Neutrophil (primary cell): ENCODE results near the gene LMBRD1.
A peak's percentile ranks its signal among the peaks of the same experiment; 100 is the strongest.

ENCODE experiments used
- H3K27ac ChIP-seq: fragments of 200-600 bp; sonication (generic); 2 replicates; pipeline ENCODE4 v1.5.1; 2016; ENCODE audit warnings: mild to moderate bottlenecking, moderate library complexity
- H3K27me3 ChIP-seq: fragments of 200-600 bp; sonication (generic); 2 replicates; pipeline ENCODE4 v1.6.0; 2016; ENCODE audit warnings: mild to moderate bottlenecking
- H3K36me3 ChIP-seq: fragments of 200-600 bp; sonication (generic); 2 replicates; pipeline ENCODE4 v1.5.1; 2017
- H3K4me1 ChIP-seq, 2 experiments: fragments of 200-600 bp in 1 of 2; sonication (generic) in 1 of 2; 1 replicate in 1 of 2; 2 replicates in 1 of 2; pipeline versions ENCODE4 v1.5.1 to v1.6.1; 2013 to 2016; ENCODE audit warnings: low read depth in 1 of 2, low read length in 1 of 2, mild to moderate bottlenecking in 1 of 2, moderate library complexity in 1 of 2; ENCODE audit not compliant: control insufficient read depth in 1 of 2, insufficient read depth in 1 of 2
- H3K4me3 ChIP-seq, 2 experiments: fragments of 200-600 bp in 1 of 2; sonication (generic) in 1 of 2; 1 replicate in 1 of 2; 2 replicates in 1 of 2; pipeline ENCODE4 v1.5.1; 2013 to 2016; ENCODE audit warnings: low read depth in 1 of 2, low read length in 1 of 2, mild to moderate bottlenecking in 1 of 2, moderate library complexity in 1 of 2
- H3K9me3 ChIP-seq: fragments of 200-600 bp; sonication (generic); 2 replicates; pipeline ENCODE4 v1.5.1; 2016
- TF ChIP-seq, protein P1 (sequence below): fragments of 200-600 bp; sonication (generic); IDR thresholded peaks from 2 replicates; pipeline ENCODE4 v1.5.1; 2016; ENCODE audit warnings: antibody characterized with exemption

Gene LMBRD1

DNA sequence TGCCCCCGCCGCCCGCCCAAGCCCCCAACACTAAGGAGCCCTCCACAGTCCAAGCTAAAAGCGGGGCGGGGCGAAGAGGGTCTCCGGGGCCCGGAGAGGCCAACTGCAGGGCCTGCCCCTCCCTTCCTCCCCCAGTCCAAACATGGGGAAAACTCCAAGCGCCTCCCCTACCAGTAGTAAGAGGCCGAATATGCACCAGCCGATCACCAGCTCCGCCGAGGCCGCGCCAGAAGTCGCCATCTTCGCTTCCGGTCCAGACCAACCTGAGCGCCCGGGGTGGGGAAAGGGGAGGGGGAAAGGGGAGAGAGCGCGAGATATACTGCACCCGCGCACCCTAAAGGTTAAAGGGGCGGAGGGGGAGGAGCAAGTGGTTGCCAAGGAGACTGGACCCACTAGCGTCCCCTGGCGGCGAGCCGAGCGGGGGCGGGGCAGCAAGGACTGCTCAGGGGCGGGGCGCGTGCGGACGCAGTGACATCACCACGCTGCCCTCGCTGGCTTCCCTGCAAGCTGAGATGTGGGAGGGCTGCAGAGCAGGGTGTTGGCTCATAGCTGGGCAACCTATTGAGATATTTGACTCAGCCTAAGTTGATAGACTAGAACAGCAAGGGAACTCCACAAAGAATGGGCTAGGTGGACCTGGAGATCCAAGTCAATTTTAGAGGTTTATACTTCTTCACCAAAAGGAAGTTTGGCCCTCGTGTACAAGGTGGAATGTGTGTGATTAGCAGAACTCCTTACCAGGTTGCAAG is at the start of gene LMBRD1:
Gene LMBRD1 (minus strand): TSS at position 369 of the 749 bp plus-strand sequence. CDS start 129 bp downstream, at position 240.
- Histone ChIP-seq H3K27ac (peak within 1 kb of the TSS; percentile 89), H3K4me1 (peaks cover 21 to 24% of the 10 kb centered on the region in 2 experiments), H3K36me3 (no peaks in the 10 kb centered on the region), H3K9me3 (no peaks in the 10 kb centered on the region), H3K27me3 (no peaks in the 10 kb centered on the region), H3K4me3 (peak within 1 kb of the TSS; percentile 92 to 94)
- TF ChIP-seq, protein P1, sequence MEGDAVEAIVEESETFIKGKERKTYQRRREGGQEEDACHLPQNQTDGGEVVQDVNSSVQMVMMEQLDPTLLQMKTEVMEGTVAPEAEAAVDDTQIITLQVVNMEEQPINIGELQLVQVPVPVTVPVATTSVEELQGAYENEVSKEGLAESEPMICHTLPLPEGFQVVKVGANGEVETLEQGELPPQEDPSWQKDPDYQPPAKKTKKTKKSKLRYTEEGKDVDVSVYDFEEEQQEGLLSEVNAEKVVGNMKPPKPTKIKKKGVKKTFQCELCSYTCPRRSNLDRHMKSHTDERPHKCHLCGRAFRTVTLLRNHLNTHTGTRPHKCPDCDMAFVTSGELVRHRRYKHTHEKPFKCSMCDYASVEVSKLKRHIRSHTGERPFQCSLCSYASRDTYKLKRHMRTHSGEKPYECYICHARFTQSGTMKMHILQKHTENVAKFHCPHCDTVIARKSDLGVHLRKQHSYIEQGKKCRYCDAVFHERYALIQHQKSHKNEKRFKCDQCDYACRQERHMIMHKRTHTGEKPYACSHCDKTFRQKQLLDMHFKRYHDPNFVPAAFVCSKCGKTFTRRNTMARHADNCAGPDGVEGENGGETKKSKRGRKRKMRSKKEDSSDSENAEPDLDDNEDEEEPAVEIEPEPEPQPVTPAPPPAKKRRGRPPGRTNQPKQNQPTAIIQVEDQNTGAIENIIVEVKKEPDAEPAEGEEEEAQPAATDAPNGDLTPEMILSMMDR = peak; percentile 98

DNA sequence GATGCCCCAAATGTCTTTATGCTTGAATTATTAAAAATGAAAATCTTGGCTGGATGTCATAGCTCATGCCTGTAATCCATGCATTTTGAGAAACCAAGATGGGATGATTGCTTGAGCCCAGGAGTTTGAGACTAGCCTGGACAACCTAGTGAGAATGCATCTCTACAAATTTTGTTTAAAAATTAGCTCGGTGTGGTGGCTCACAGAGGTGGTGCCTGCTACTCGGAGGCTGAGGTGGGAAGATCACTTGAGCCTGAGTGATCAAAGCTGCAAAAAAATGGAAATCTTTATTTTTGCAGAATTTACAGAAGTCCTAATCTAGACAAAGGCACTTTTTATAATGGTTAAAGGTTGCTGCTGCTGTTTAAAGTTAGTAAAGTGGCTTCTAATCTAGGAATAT is 49.5 kb upstream of the LMBRD1 start:
- Histone ChIP-seq H3K4me1 (no peaks in the 10 kb centered on the region), H3K27me3 (peaks cover 11% of the 10 kb centered on the region), H3K9me3 (no peaks in the 10 kb centered on the region), H3K36me3 (no peaks in the 10 kb centered on the region), H3K27ac (no peak overlapping the region), H3K4me3 (no peak overlapping the region)
- TF ChIP-seq, protein P1 = no peak

DNA sequence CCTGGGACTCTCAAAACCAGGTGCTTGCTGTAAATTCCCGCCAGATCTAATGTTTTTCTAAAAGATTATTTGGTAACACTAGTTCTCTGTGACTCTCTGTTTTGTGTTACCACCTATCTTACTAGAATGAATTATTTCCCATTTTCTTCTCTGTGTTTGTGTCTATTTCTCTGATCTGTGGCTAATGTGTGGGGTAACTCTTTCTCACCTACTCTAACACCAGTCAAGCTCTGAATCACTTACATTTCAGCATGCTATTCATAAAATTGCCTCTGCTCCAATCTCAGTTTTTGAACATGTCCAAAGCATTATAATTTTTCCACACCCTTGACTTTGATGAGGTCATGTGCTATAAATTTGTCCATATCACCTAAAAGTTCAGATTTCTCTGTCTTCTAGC is 46.4 kb upstream of the LMBRD1 start:
- H3K27me3 ChIP-seq = peaks cover 18% of the 10 kb centered on the region
- H3K27ac ChIP-seq = no peak overlapping the region
- no peaks in the 10 kb centered on the region for H3K9me3 ChIP-seq
- H3K36me3 ChIP-seq = no peaks in the 10 kb centered on the region
- no peak overlapping the region for H3K4me3 ChIP-seq
- H3K4me1 ChIP-seq = no peaks in the 10 kb centered on the region
- TF ChIP-seq, protein P1 = no peak

DNA sequence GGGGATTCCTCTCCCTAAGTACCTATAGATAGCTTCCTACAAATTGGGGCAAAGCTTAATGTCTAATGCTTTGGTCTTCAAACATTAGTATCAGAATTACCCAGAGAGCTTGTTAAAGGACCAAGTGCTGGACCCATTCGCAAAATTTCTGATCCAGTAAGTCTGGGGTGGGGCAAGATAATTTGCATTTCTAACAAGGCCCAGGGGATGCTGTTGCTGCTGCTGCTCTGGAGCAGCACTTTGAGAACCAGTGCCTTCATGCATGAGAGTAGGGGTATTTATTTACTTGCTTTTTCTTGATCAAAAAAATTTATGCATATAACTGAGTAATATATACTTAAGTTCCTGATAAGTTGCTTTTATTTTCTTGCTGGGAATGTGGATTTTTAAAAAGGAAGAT is 45.1 kb upstream of the LMBRD1 start:
- peaks cover 18% of the 10 kb centered on the region for H3K27me3 ChIP-seq
- no peaks in the 10 kb centered on the region for H3K36me3 ChIP-seq
- TF ChIP-seq, protein P1 = no peak

DNA sequence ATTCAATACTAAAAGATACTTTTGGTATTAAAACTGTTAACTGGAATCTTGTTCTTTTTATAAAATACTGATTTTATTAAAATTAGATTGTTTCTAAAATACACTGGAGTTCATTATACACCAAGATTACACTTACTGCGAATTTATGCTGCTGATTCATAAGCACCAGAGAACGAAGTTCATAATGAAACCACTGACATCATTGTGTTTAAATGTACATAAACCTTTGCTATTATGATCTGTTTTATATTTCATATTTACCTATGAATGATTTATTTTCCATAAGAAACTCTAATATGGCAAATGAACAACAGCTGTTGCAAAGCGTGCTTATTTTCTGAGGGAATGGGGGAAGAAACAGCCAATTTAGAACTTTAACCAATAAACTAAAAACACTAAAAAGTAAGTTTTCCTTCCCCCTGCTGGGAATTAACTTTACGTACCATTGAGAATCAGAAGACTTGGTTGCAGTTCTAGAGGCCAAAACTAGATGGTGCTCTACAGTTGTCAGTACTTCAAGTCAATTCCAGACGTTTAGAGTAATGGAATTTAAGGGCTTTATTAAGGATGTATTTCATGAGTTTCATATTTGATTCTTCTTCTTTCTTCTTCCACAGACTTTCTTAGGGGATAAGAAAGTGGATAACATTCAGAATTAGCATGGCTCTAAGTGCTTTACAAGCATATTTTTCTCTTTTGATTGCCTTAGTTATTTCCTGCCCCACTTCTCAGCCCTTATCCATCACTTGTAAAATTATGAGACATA is 38.8 kb upstream of the LMBRD1 start:
- no peaks in the 10 kb centered on the region for H3K36me3 ChIP-seq
- no peak overlapping the region for H3K27ac ChIP-seq
- no peaks in the 10 kb centered on the region for H3K9me3 ChIP-seq
- peaks cover 8% of the 10 kb centered on the region for H3K27me3 ChIP-seq
- TF ChIP-seq, protein P1 = peak; percentile 71
- no peak overlapping the region for H3K4me3 ChIP-seq
- H3K4me1 ChIP-seq = peaks cover 0 to 4% of the 10 kb centered on the region in 2 experiments

More for the DNA sequence above, 45.1 kb upstream of the LMBRD1 start:
- no peaks in the 10 kb centered on the region for H3K9me3 ChIP-seq
- H3K4me3 ChIP-seq = no peak overlapping the region
- H3K4me1 ChIP-seq = peaks cover 0 to 4% of the 10 kb centered on the region in 2 experiments
- H3K27ac ChIP-seq = no peak overlapping the region
